UCSD-AML1 (cell line): Measurements from ENCODE around the gene ADPRM.
"Not testable (repeated sequence)": the region's sequence is repeated elsewhere in the genome, so short reads cannot be mapped to it uniquely, and the experiment has no call there.

Source experiments
- DNase-seq: peaks from one replicate; lab custom pipeline; 2025; ENCODE audit not compliant: unreplicated experiment; lab: John Stamatoyannopoulos, UW

ADPRM gene

GRCh38 chr17:10698096-10698818, 863 bp downstream of the ADPRM start:
- no peak for DNase-seq

GRCh38 chr17:10699856-10700255, 2.5 kb downstream of the ADPRM start:
- DNase-seq: no peak

GRCh38 chr17:10702574-10702973, 5.2 kb downstream of the ADPRM start:
- DNase-seq: peak; percentile 17

GRCh38 chr17:10705727-10706126, 8.3 kb downstream of the ADPRM start:
- DNase-seq: no peak

GRCh38 chr17:10713318-10713717, 15.9 kb downstream of the ADPRM start:
- no peak for DNase-seq

- no peak for DNase-seq
Measured at GRCh38 chr17:10716218-10716617, 18.8 kb downstream of the ADPRM start.

- no peak for DNase-seq
Measured at GRCh38 chr17:10718547-10718946, 21.2 kb downstream of the ADPRM start.

GRCh38 chr17:10724546-10725195, 27.3 kb downstream of the ADPRM start:
- DNase-seq: no peak

- no peak for DNase-seq
Measured at GRCh38 chr17:10725262-10725661, 27.9 kb downstream of the ADPRM start.

- DNase-seq: no peak
Measured at GRCh38 chr17:10726196-10726595, 28.8 kb downstream of the ADPRM start.

GRCh38 chr17:10727192-10727591, 29.8 kb downstream of the ADPRM start:
- no peak for DNase-seq

GRCh38 chr17:10728331-10728892, 31.0 kb downstream of the ADPRM start:
- no peak for DNase-seq

GRCh38 chr17:10729334-10730193, 32.2 kb downstream of the ADPRM start, which contains the start of gene TMEM220:
Gene TMEM220, minus strand, starts transcription at chr17:10730023. Its CDS starts 172 bp downstream, at chr17:10729851.
- DNase-seq: peak; percentile 62

- DNase-seq: not testable (repeated sequence)
Measured at GRCh38 chr17:10730247-10730646, 32.9 kb downstream of the ADPRM start.

- DNase-seq: no peak
Measured at GRCh38 chr17:10731408-10731879, 34.0 kb downstream of the ADPRM start.

GRCh38 chr17:10732121-10732520, 34.7 kb downstream of the ADPRM start:
- not testable (repeated sequence) for DNase-seq

GRCh38 chr17:10733666-10734065, 36.3 kb downstream of the ADPRM start:
- no peak for DNase-seq

- DNase-seq: no peak
Measured at GRCh38 chr17:10735251-10735650, 37.9 kb downstream of the ADPRM start.

GRCh38 chr17:10735821-10736220, 38.4 kb downstream of the ADPRM start:
- no peak for DNase-seq

GRCh38 chr17:10737168-10737622, 39.8 kb downstream of the ADPRM start:
- DNase-seq: peak; percentile 38

- no peak for DNase-seq
Measured at GRCh38 chr17:10737736-10738135, 40.3 kb downstream of the ADPRM start.
